ENCODE data around the gene SPRY4. TPM values are rescaled to one million over a fixed set of nuclear protein-coding genes. Genes with fewer than 3 reads are reported as not detected.
"Not testable (repeated sequence)": the region's sequence is repeated elsewhere in the genome, so short reads cannot be mapped to it uniquely, and the experiment has no call there.

Gene SPRY4
- total and polyA plus RNA-seq, 12 donors, result 5.0 to 13.7 (median 9.5) TPM

DNA sequence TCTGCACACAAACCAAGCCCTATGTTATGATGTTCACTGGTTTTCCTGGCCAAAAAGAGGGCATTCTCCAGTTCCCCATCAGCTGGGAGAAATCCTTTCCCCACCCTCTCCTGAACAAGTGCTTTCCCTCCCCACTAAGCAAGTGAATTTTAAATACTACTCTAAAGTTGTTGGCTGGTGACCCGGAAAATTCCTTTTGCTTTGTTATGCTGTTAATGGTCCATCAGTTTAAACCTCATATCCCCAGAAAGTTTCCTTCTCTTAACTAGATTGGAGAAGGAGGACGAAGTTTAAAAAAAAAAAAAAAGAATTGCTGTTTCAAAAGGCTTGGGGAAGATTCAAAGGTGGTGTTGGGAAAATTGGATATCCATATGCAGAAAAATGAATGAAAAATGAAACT, 21.9 kb upstream of the SPRY4 start:
- Histone ChIP-seq H3K9me3 (peaks cover 0 to 37% (median 21%) of the 10 kb centered on the region in 11 donors), H3K27me3 (no peaks in the 10 kb centered on the region), H3K27ac (no peak overlapping the region), H3K4me3 (no peak overlapping the region), H3K36me3 (no peaks in the 10 kb centered on the region), H3K4me1 (peaks cover 0 to 10% (median 0%) of the 10 kb centered on the region in 9 donors)
- ATAC-seq (no peak), DNase-seq (no peak)
- 58 to 60% methylated on average over 2 of the region's 2 CpGs for WGBS, 2 donors
- TF ChIP-seq CTCF (IDR thresholded peaks at IDR 0.05), result no peak
- intact Hi-C loops (cut with DNase I), result no loop called here

DNA sequence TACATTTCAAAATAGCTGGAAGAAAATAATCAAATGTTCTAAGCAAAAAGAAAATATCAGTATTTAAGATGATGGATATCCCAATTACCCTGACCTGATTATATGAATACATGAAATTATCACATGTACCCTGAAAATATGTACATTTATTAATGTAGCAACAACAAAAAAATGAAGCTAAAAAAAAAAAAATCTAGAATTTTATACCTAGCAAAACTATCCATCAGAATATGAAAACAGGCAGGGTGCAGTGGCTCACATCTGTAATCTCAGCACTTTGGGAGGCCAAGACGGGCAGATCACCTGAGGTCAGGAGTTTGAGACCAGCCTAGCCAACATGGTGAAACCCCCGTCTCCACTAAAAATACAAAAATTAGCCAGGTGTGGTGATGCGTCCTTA, 20.1 kb upstream of the SPRY4 start:
- peaks cover 0 to 37% (median 21%) of the 10 kb centered on the region in 11 donors for H3K9me3 ChIP-seq
- H3K4me1 ChIP-seq; H3K4me3 ChIP-seq; H3K27ac ChIP-seq; DNase-seq; ATAC-seq; intact Hi-C loops (cut with DNase I); H3K36me3 ChIP-seq; H3K27me3 ChIP-seq: not testable (repeated sequence)
- 98 to 99% methylated on average over 3 of the region's 3 CpGs for WGBS, 2 donors

DNA sequence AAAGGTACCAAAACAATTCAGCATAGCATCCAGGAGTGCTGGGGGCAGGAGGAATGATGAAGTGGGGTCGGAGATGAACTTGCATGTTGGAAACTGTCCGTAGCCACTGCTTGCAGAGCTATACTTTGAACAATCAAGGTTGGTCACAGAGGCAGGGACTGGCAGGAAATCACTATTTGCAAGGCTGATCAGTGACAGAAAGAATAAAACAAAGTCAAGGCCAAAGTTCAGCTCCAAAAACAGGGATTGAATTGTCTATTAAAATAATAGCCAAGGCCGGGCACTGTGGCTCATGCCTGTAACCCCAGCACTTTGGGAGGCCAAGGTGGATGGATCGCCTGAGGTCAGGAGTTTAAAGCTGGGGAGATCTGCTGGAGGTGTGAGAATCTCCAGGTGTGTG, 18.7 kb upstream of the SPRY4 start:
- intact Hi-C loops (cut with DNase I), result no loop called here
- Histone ChIP-seq H3K9me3 (peaks cover 0 to 30% (median 21%) of the 10 kb centered on the region in 11 donors), H3K27ac (no peak overlapping the region), H3K4me3 (no peak overlapping the region), H3K27me3 (no peaks in the 10 kb centered on the region), H3K4me1 (peaks cover 0 to 10% (median 0%) of the 10 kb centered on the region in 9 donors), H3K36me3 (no peaks in the 10 kb centered on the region)
- no peak for TF ChIP-seq CTCF (IDR thresholded peaks at IDR 0.05)
- ATAC-seq (no peak), DNase-seq (no peak)
- whole genome bisulfite sequencing, 2 donors, result 96 to 99% methylated on average over 4 of the region's 4 CpGs

GRCh38 chr5:142342128-142342981, 17.5 kb upstream of the SPRY4 start:
- WGBS, 2 donors, result 67 to 76% methylated on average over 16 of the region's 16 CpGs
- H3K27ac ChIP-seq, result peak overlapping the region in 7 of 10 donors; percentile 3 to 40 (median 27)
- no peaks in the 10 kb centered on the region for H3K27me3 ChIP-seq
- DNase-seq, result no peak
- H3K4me3 ChIP-seq, result no peak overlapping the region
- H3K9me3 ChIP-seq, result peaks cover 0 to 29% (median 21%) of the 10 kb centered on the region in 11 donors
- H3K4me1 ChIP-seq, result peaks cover 0 to 10% (median 0%) of the 10 kb centered on the region in 9 donors
- intact Hi-C loops (cut with DNase I), result no loop called here
- H3K36me3 ChIP-seq, result no peaks in the 10 kb centered on the region
- no peak for TF ChIP-seq CTCF (IDR thresholded peaks at IDR 0.05)
- ATAC-seq, result peak; percentile 71 to 93 (median 80)

DNA sequence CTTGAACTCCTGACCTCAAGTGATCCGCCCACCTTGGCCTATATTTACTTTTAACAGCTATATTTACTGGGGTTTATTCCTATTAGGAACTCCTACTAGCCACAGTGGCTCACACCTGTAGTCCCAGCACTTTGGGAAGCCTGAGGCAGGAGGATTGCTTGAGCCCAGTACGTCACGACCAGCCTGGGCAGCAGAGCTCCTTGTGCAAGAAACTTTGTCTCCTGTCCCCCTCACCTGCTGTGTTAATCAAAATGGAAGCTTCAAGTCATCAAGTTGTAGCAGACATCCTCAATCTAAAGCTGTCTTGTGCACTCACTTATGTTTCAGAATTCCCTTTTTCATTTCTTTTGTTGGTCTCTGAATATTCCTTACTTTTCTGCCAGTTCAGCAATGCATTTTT, 15.0 kb upstream of the SPRY4 start:
- no peak for DNase-seq
- H3K36me3 ChIP-seq, result no peaks in the 10 kb centered on the region
- peaks cover 0 to 10% (median 0%) of the 10 kb centered on the region in 9 donors for H3K4me1 ChIP-seq
- ATAC-seq, result no peak
- no peak overlapping the region for H3K27ac ChIP-seq
- 96 to 99% methylated on average over 3 of the region's 3 CpGs for WGBS, 2 donors
- no peak overlapping the region for H3K4me3 ChIP-seq
- no peak for TF ChIP-seq CTCF (IDR thresholded peaks at IDR 0.05)
- intact Hi-C loops (cut with DNase I), result no loop called here
- H3K9me3 ChIP-seq, result peaks cover 0 to 15% (median 11%) of the 10 kb centered on the region in 11 donors
- no peaks in the 10 kb centered on the region for H3K27me3 ChIP-seq

Measured in heart right ventricle (tissue), 16 donors.